IMR-90 (cell line): Measurements from ENCODE around the gene SLC16A5. TPM values are rescaled to one million over a fixed set of nuclear protein-coding genes. Genes with fewer than 3 reads are reported as not detected.
A peak's percentile ranks its signal among the peaks of the same experiment; 100 is the strongest.

Experiments
- ATAC-seq: fragments of 200-7000 bp; cut with Tn5 transposase; 2 replicates; pipeline ENCODE4 v1.9.1; 2020; ENCODE audit warnings: low read depth, mild to moderate bottlenecking, moderate library complexity
- BruUV-seq: library from RNA; stranded (reverse); fragments of 400-500 nt; replicated peaks from 2 replicates; lab custom pipeline; 2021; lab: Mats Ljungman, UMichigan
- CTCF ChIA-PET: fragments of 300-600 bp; formaldehyde crosslinking; extraction: SDS; loops from one replicate; lab custom pipeline; 2021; ENCODE audit warnings: antibody characterized with exemption; lab: Yijun Ruan, JAX
- POLR2A ChIA-PET: fragments of 300-600 bp; sonication (Branson Sonifier 250); formaldehyde crosslinking; loops from one replicate; lab custom pipeline; 2022; ENCODE audit warnings: antibody characterized with exemption; ENCODE audit not compliant: unreplicated experiment; lab: Charles Lee
- DNase-seq: peaks from one replicate; pipeline ENCODE4 v3.0.0; 2013
- H2AFZ ChIP-seq: replicated peaks from 2 replicates; pipeline ENCODE3; 2013; ENCODE audit warnings: low read length, mild to moderate bottlenecking; ENCODE audit not compliant: poor library complexity
- H2AK5ac ChIP-seq: 2 replicates; pipeline ENCODE4 v1.6.1; 2013; ENCODE audit warnings: low read depth, low read length, inconsistent platforms
- H2AK9ac ChIP-seq: replicated peaks from 2 replicates; pipeline ENCODE3; 2013; ENCODE audit warnings: mild to moderate bottlenecking, low read depth, low read length, moderate library complexity; ENCODE audit not compliant: poor library complexity
- H2BK120ac ChIP-seq: 2 replicates; pipeline ENCODE4 v1.6.1; 2013; ENCODE audit warnings: low read depth, low read length, inconsistent platforms
- H2BK15ac ChIP-seq: 3 replicates; pipeline ENCODE4 v1.6.1; 2013; ENCODE audit warnings: low read depth, low read length, inconsistent platforms
- H2BK20ac ChIP-seq: 2 replicates; pipeline ENCODE4 v1.6.1; 2013; ENCODE audit warnings: low read depth, mild to moderate bottlenecking, inconsistent platforms, low read length, moderate library complexity
- H2BK5ac ChIP-seq: 2 replicates; pipeline ENCODE4 v1.6.1; 2013; ENCODE audit warnings: mild to moderate bottlenecking, low read depth, low read length, inconsistent platforms; ENCODE audit not compliant: poor library complexity, severe bottlenecking
- H3K14ac ChIP-seq: replicated peaks from 2 replicates; pipeline ENCODE4 v1.6.1; 2013; ENCODE audit warnings: low read depth, low read length, inconsistent platforms
- H3K18ac ChIP-seq: 2 replicates; pipeline ENCODE4 v1.6.1; 2013; ENCODE audit warnings: low read depth, low read length, control low read depth
- H3K23ac ChIP-seq: 2 replicates; pipeline ENCODE4 v1.6.1; 2013; ENCODE audit warnings: low read depth, low read length, inconsistent platforms
- H3K27ac ChIP-seq: 2 replicates; pipeline ENCODE4 v1.5.1; 2013; ENCODE audit warnings: mild to moderate bottlenecking, control low read depth, low read length; ENCODE audit not compliant: insufficient read depth
- H3K27me3 ChIP-seq: 2 replicates; pipeline ENCODE4 v1.6.1; 2013; ENCODE audit warnings: low read length; ENCODE audit not compliant: control insufficient read depth, insufficient read depth
- H3K36me3 ChIP-seq: 2 replicates; pipeline ENCODE4 v1.6.1; 2013; ENCODE audit warnings: low read length, mixed read lengths; ENCODE audit not compliant: control insufficient read depth, insufficient read depth
- H3K4ac ChIP-seq: 2 replicates; pipeline ENCODE4 v1.6.1; 2013; ENCODE audit warnings: low read depth, low read length, inconsistent platforms
- H3K4me1 ChIP-seq: 2 replicates; pipeline ENCODE4 v1.6.1; 2013; ENCODE audit warnings: low read length, mixed read lengths; ENCODE audit not compliant: control insufficient read depth, insufficient read depth
- H3K4me2 ChIP-seq: 2 replicates; pipeline ENCODE4 v1.6.1; 2013; ENCODE audit warnings: low read depth, mild to moderate bottlenecking, control low read depth, low read length, moderate library complexity
- H3K4me3 ChIP-seq: 2 replicates; pipeline ENCODE4 v1.5.1; 2013; ENCODE audit warnings: low read depth, mild to moderate bottlenecking, control low read depth, low read length, moderate library complexity; ENCODE audit not compliant: insufficient read depth
- H3K56ac ChIP-seq: 2 replicates; pipeline ENCODE4 v1.6.1; 2013; ENCODE audit warnings: low read length, inconsistent platforms; ENCODE audit not compliant: insufficient read depth; ENCODE audit errors: extremely low read depth
- H3K79me1 ChIP-seq, 2 experiments: 2 replicates each; pipeline ENCODE4 v1.6.1; 2013; ENCODE audit warnings: low read length in 2 of 2, inconsistent platforms in 1 of 2, low read depth in 1 of 2
- H3K9ac ChIP-seq: 2 replicates; pipeline ENCODE4 v1.6.1; 2013; ENCODE audit warnings: low read depth, low read length, control low read depth
- H3K9me1 ChIP-seq: 2 replicates; pipeline ENCODE4 v1.6.1; 2013; ENCODE audit warnings: low read length, inconsistent platforms; ENCODE audit not compliant: insufficient read depth
- H3K9me3 ChIP-seq: 2 replicates; pipeline ENCODE4 v1.6.1; 2013; ENCODE audit warnings: low read length; ENCODE audit not compliant: control insufficient read depth, insufficient read depth
- H4K20me1 ChIP-seq: 2 replicates; pipeline ENCODE4 v1.6.1; 2013; ENCODE audit warnings: low read length, inconsistent platforms; ENCODE audit not compliant: insufficient read depth
- H4K5ac ChIP-seq: 2 replicates; pipeline ENCODE4 v1.6.1; 2013; ENCODE audit warnings: mild to moderate bottlenecking, low read depth, low read length, control low read depth
- H4K8ac ChIP-seq, 2 experiments: 2 replicates each; pipeline ENCODE4 v1.6.1; 2013; ENCODE audit warnings: low read depth in 2 of 2, low read length in 2 of 2, control low read depth in 1 of 2, inconsistent platforms in 1 of 2
- H4K91ac ChIP-seq: 2 replicates; pipeline ENCODE4 v1.6.1; 2013; ENCODE audit warnings: low read depth, low read length, inconsistent platforms; ENCODE audit not compliant: insufficient read depth
- BHLHE40 ChIP-seq: fragments of 150-350 bp; IDR thresholded peaks from 2 replicates; pipeline ENCODE4 v1.6.1; 2016; ENCODE audit warnings: mild to moderate bottlenecking, low read depth, low read length
- MAZ ChIP-seq: IDR thresholded peaks from 2 replicates; pipeline ENCODE4 v1.6.1; 2012; ENCODE audit warnings: low read depth, mild to moderate bottlenecking, low read length, improper control_type of control experiment, moderate library complexity, borderline replicate concordance
- RAD21 ChIP-seq: IDR thresholded peaks from 2 replicates; pipeline ENCODE4 v1.6.1; 2012; ENCODE audit warnings: low read length, improper control_type of control experiment
- RCOR1 ChIP-seq: IDR thresholded peaks from 2 replicates; pipeline ENCODE4 v1.6.1; 2012; ENCODE audit warnings: mild to moderate bottlenecking, low read length, improper control_type of control experiment; ENCODE audit not compliant: insufficient replicate concordance
- SMC3 ChIP-seq: fragments of 150-350 bp; IDR thresholded peaks from 2 replicates; pipeline ENCODE4 v1.6.1; 2016; ENCODE audit warnings: low read depth, mild to moderate bottlenecking, antibody characterized with exemption, low read length, moderate library complexity
- USF2 ChIP-seq: fragments of 150-350 bp; IDR thresholded peaks from 2 replicates; pipeline ENCODE4 v1.6.1; 2017; ENCODE audit warnings: mild to moderate bottlenecking, antibody characterized with exemption, low read length, low read depth
- WGBS, 2 experiments: methylation state at CpG; one replicate each; pipeline versions ENCODE4 v1.1.5 to v1.1.7; 2013; ENCODE audit warnings: missing lambda C conversion rate in 2 of 2; ENCODE audit not compliant: insufficient read length in 1 of 2; ENCODE audit errors: extremely low coverage in 2 of 2; 5-methylcytosine and 5-hydroxymethylcytosine counted together
- dilution Hi-C: fragments of 300-500 bp; cut with HindIII; formaldehyde crosslinking; loops from one replicate; pipeline ENCODE4 v1.14.3; 2018; ENCODE audit warnings: low sequenced_read_pairs; ENCODE audit not compliant: unreplicated experiment
- in situ Hi-C: fragments of 300-500 bp; cut with MboI; formaldehyde crosslinking; loops from 3 replicates; pipeline ENCODE4 v1.14.3; 2019; ENCODE audit warnings: low sequenced_read_pairs, inconsistent platforms, mixed read lengths
- intact Hi-C: fragments of 100-400 bp; cut with micrococcal nuclease; formaldehyde crosslinking; loops from 2 replicates; pipeline ENCODE4 v1.10.0; 2022
- polyA plus RNA-seq, 3 experiments: library from polyadenylated mRNA; depleted of rRNA; stranded (reverse); fragments of >200 nt; gene quantifications; 2 replicates each; pipeline ENCODE4 v1.2.3, GENCODE V29; 2012; ENCODE audit warnings: low replicate concordance in 1 of 3
- total RNA-seq: library from RNA; depleted of rRNA; stranded (reverse); fragments of >200 nt; gene quantifications from 2 replicates; pipeline ENCODE4 v1.2.3, GENCODE V29; 2012

Gene SLC16A5
- total and polyA plus RNA-seq, 2 of the 4 experiments (the other 2 are of a cell fraction): 1.8 to 7.1 TPM

GRCh38 chr17:75144816-75145512 lies 57.2 kb downstream of the SLC16A5 start:
- Histone ChIP-seq H2BK15ac (no peak overlapping the region), H3K4ac (no peak overlapping the region), H2BK120ac (no peak overlapping the region), H2BK20ac (no peak overlapping the region), H2AFZ (no peak overlapping the region), H3K56ac (no peak overlapping the region), H4K5ac (no peak overlapping the region), H3K27me3 (no peaks in the 10 kb centered on the region), H4K8ac (peak overlapping the region in 1 of 2 experiments; percentile 15; a peak in 1 of 4 replicates), H3K9ac (no peak overlapping the region), H2AK9ac (no peak overlapping the region), H3K23ac (no peak overlapping the region), H3K27ac (no peak overlapping the region), H3K4me2 (no peak overlapping the region), H2BK5ac (no peak overlapping the region), H3K36me3 (peaks cover 53% of the 10 kb centered on the region), H4K91ac (no peak overlapping the region), H3K4me1 (0 out of 2 replicates have a peak, but pooled peaks cover 1% of the 10 kb centered on the region), H3K9me3 (no peaks in the 10 kb centered on the region), H3K4me3 (no peak overlapping the region), H3K79me1 (peaks cover 49 to 73% of the 10 kb centered on the region in 2 experiments), H3K18ac (no peak overlapping the region), H4K20me1 (peaks cover 11% of the 10 kb centered on the region), H3K14ac (no peak overlapping the region), H3K9me1 (no peaks in the 10 kb centered on the region; the same call in 1 of the 2 replicates), H2AK5ac (no peak overlapping the region)
- dilution Hi-C loops: no loop called here
- intact Hi-C loops: no loop called here
- BruUV-seq: no TSS peak
- POLR2A ChIA-PET: interaction anchor here (0.6 kb wide), 2 partner anchors 261 to 322 kb away, joined by 3 to 4 read pairs; no protein-coding TSS in a partner anchor
- no peak for DNase-seq
- ATAC-seq: no peak
- in situ Hi-C loops: no loop called here
- CTCF ChIA-PET: no interaction called here
- WGBS, 2 experiments: 100% methylated on average over 1 of the region's 11 CpGs; no CpG with 5 or more reads in 1 of the 2 experiments
- no peak for TF ChIP-seq SMC3
- TF ChIP-seq RCOR1: no peak
- TF ChIP-seq RAD21: no peak
- TF ChIP-seq USF2: no peak
- TF ChIP-seq MAZ: no peak
- TF ChIP-seq BHLHE40: no peak
